NCI-H128 (cell line): ENCODE measurements around the gene CCDC9B.
A peak's percentile ranks its signal among the peaks of the same experiment; 100 is the strongest.

Source experiments
- DNase-seq: peaks from one replicate; lab custom pipeline; 2025; ENCODE audit not compliant: unreplicated experiment; lab: John Stamatoyannopoulos, UW

CCDC9B gene

GRCh38 chr15:40340740-40341400 lies at the start of gene CCDC9B:
CCDC9B (minus strand) TSS chr15:40340939; CDS start chr15:40340819, 120 bp downstream.
- peak; percentile 45 for DNase-seq

GRCh38 chr15:40389824-40390595 lies 49.3 kb upstream of the CCDC9B start:
- no peak for DNase-seq

GRCh38 chr15:40388941-40389823 lies 48.4 kb upstream of the CCDC9B start:
- no peak for DNase-seq

- DNase-seq, result no peak
These were observed 45.7 kb upstream of the CCDC9B start for GRCh38 chr15:40386480-40386879.

- DNase-seq, result peak; percentile 71
These were observed 42.1 kb upstream of the CCDC9B start, which contains the start of gene KNSTRN for GRCh38 chr15:40382580-40383456. KNSTRN (plus strand) TSS chr15:40382721; CDS start chr15:40382836, 115 bp downstream.

- DNase-seq, result no peak
These were observed 41.2 kb upstream of the CCDC9B start for GRCh38 chr15:40381818-40382529.

GRCh38 chr15:40380636-40381035 lies 39.9 kb upstream of the CCDC9B start:
- DNase-seq, result no peak

GRCh38 chr15:40379853-40380252 lies 39.1 kb upstream of the CCDC9B start:
- DNase-seq, result no peak

- no peak for DNase-seq
These were observed 38.6 kb upstream of the CCDC9B start for GRCh38 chr15:40379374-40379773.

- DNase-seq, result no peak
These were observed 36.9 kb upstream of the CCDC9B start for GRCh38 chr15:40377606-40378005.

- DNase-seq, result no peak
These were observed 32.2 kb upstream of the CCDC9B start for GRCh38 chr15:40372981-40373380.

- DNase-seq, result no peak
These were observed 29.2 kb upstream of the CCDC9B start for GRCh38 chr15:40369971-40370370.

- no peak for DNase-seq
These were observed 28.7 kb upstream of the CCDC9B start for GRCh38 chr15:40369474-40369869.

- DNase-seq, result no peak
These were observed 28.2 kb upstream of the CCDC9B start for GRCh38 chr15:40368719-40369473.

GRCh38 chr15:40367686-40368611 lies 27.2 kb upstream of the CCDC9B start:
- no peak for DNase-seq

- no peak for DNase-seq
These were observed 26.6 kb upstream of the CCDC9B start for GRCh38 chr15:40367371-40367685.

GRCh38 chr15:40366457-40367370 lies 26.0 kb upstream of the CCDC9B start:
- no peak for DNase-seq
